ENCODE measurements around the gene POPDC2.

Gene POPDC2

GRCh38 chr3:119660474-119661440, at the start of gene POPDC2:
Gene POPDC2 (minus strand): TSS chr3:119660589. CDS start chr3:119660423, 166 bp downstream.
- Histone ChIP-seq H3K4me1 (ENCODE audit: control insufficient read depth, insufficient read depth, low read length) (peaks cover 16% of the 10 kb centered on the region), H3K9ac (ENCODE audit: low read length) (no peak within 1 kb of the TSS), H3K27me3 (ENCODE audit: control insufficient read depth, insufficient read depth, low read length) (no peaks in the 10 kb centered on the region), H3K9me3 (ENCODE audit: control insufficient read depth, low read length) (no peaks in the 10 kb centered on the region), H3K36me3 (ENCODE audit: control insufficient read depth, insufficient read depth, low read length) (no peaks in the 10 kb centered on the region), H3K4me3 (ENCODE audit: low read length) (no peak within 1 kb of the TSS)

- no peaks in the 10 kb centered on the region for H3K36me3 ChIP-seq (ENCODE audit: control insufficient read depth, insufficient read depth, low read length)
- H3K27me3 ChIP-seq (ENCODE audit: control insufficient read depth, insufficient read depth, low read length), result peaks cover 8% of the 10 kb centered on the region
- H3K9ac ChIP-seq (ENCODE audit: low read length), result no peak overlapping the region
- H3K9me3 ChIP-seq (ENCODE audit: control insufficient read depth, low read length), result no peaks in the 10 kb centered on the region
- peaks cover 4% of the 10 kb centered on the region for H3K4me1 ChIP-seq (ENCODE audit: control insufficient read depth, insufficient read depth, low read length)
- H3K4me3 ChIP-seq (ENCODE audit: low read length), result no peak overlapping the region
Measured at GRCh38 chr3:119703820-119704531, 43.6 kb upstream of the POPDC2 start.

- Histone ChIP-seq H3K4me1 (ENCODE audit: control insufficient read depth, insufficient read depth, low read length) (peaks cover 4% of the 10 kb centered on the region), H3K36me3 (ENCODE audit: control insufficient read depth, insufficient read depth, low read length) (no peaks in the 10 kb centered on the region), H3K27me3 (ENCODE audit: control insufficient read depth, insufficient read depth, low read length) (peaks cover 8% of the 10 kb centered on the region), H3K4me3 (ENCODE audit: low read length) (peak within 1 kb of the TSS; percentile 34), H3K9me3 (ENCODE audit: control insufficient read depth, low read length) (no peaks in the 10 kb centered on the region), H3K9ac (ENCODE audit: low read length) (peak within 1 kb of the TSS; percentile 38)
Measured at GRCh38 chr3:119702530-119703527, 42.4 kb upstream of the POPDC2 start, which contains the start of gene CFAP91. Gene CFAP91 (plus strand): TSS chr3:119703022. CDS start chr3:119703099, 77 bp downstream.

GRCh38 chr3:119700920-119701734, 40.7 kb upstream of the POPDC2 start:
- no peaks in the 10 kb centered on the region for H3K36me3 ChIP-seq (ENCODE audit: control insufficient read depth, insufficient read depth, low read length)
- no peak overlapping the region for H3K4me3 ChIP-seq (ENCODE audit: low read length)
- H3K9me3 ChIP-seq (ENCODE audit: control insufficient read depth, low read length), result no peaks in the 10 kb centered on the region
- peaks cover 4% of the 10 kb centered on the region for H3K4me1 ChIP-seq (ENCODE audit: control insufficient read depth, insufficient read depth, low read length)
- no peak overlapping the region for H3K9ac ChIP-seq (ENCODE audit: low read length)
- peaks cover 8% of the 10 kb centered on the region for H3K27me3 ChIP-seq (ENCODE audit: control insufficient read depth, insufficient read depth, low read length)

GRCh38 chr3:119700269-119700919, 40.0 kb upstream of the POPDC2 start:
- Histone ChIP-seq H3K36me3 (ENCODE audit: control insufficient read depth, insufficient read depth, low read length) (no peaks in the 10 kb centered on the region), H3K27me3 (ENCODE audit: control insufficient read depth, insufficient read depth, low read length) (peaks cover 8% of the 10 kb centered on the region), H3K9ac (ENCODE audit: low read length) (no peak overlapping the region), H3K4me1 (ENCODE audit: control insufficient read depth, insufficient read depth, low read length) (peaks cover 4% of the 10 kb centered on the region), H3K4me3 (ENCODE audit: low read length) (no peak overlapping the region), H3K9me3 (ENCODE audit: control insufficient read depth, low read length) (no peaks in the 10 kb centered on the region)

GRCh38 chr3:119697394-119697793, 37.0 kb upstream of the POPDC2 start:
- Histone ChIP-seq H3K36me3 (ENCODE audit: control insufficient read depth, insufficient read depth, low read length) (no peaks in the 10 kb centered on the region), H3K9me3 (ENCODE audit: control insufficient read depth, low read length) (no peaks in the 10 kb centered on the region), H3K4me3 (ENCODE audit: low read length) (no peak overlapping the region), H3K9ac (ENCODE audit: low read length) (no peak overlapping the region), H3K27me3 (ENCODE audit: control insufficient read depth, insufficient read depth, low read length) (no peaks in the 10 kb centered on the region), H3K4me1 (ENCODE audit: control insufficient read depth, insufficient read depth, low read length) (no peaks in the 10 kb centered on the region)

GRCh38 chr3:119695480-119695879, 35.1 kb upstream of the POPDC2 start:
- no peaks in the 10 kb centered on the region for H3K4me1 ChIP-seq (ENCODE audit: control insufficient read depth, insufficient read depth, low read length)
- no peaks in the 10 kb centered on the region for H3K9me3 ChIP-seq (ENCODE audit: control insufficient read depth, low read length)
- H3K9ac ChIP-seq (ENCODE audit: low read length), result no peak overlapping the region
- H3K27me3 ChIP-seq (ENCODE audit: control insufficient read depth, insufficient read depth, low read length), result no peaks in the 10 kb centered on the region
- H3K4me3 ChIP-seq (ENCODE audit: low read length), result no peak overlapping the region
- H3K36me3 ChIP-seq (ENCODE audit: control insufficient read depth, insufficient read depth, low read length), result no peaks in the 10 kb centered on the region

- Histone ChIP-seq H3K4me1 (ENCODE audit: control insufficient read depth, insufficient read depth, low read length) (no peaks in the 10 kb centered on the region), H3K9me3 (ENCODE audit: control insufficient read depth, low read length) (no peaks in the 10 kb centered on the region), H3K36me3 (ENCODE audit: control insufficient read depth, insufficient read depth, low read length) (no peaks in the 10 kb centered on the region), H3K4me3 (ENCODE audit: low read length) (no peak overlapping the region), H3K9ac (ENCODE audit: low read length) (no peak overlapping the region), H3K27me3 (ENCODE audit: control insufficient read depth, insufficient read depth, low read length) (no peaks in the 10 kb centered on the region)
Measured at GRCh38 chr3:119690043-119690656, 29.8 kb upstream of the POPDC2 start.

GRCh38 chr3:119683421-119683820, 23.0 kb upstream of the POPDC2 start:
- H3K9ac ChIP-seq (ENCODE audit: low read length), result no peak overlapping the region
- no peaks in the 10 kb centered on the region for H3K9me3 ChIP-seq (ENCODE audit: control insufficient read depth, low read length)
- H3K4me1 ChIP-seq (ENCODE audit: control insufficient read depth, insufficient read depth, low read length), result no peaks in the 10 kb centered on the region
- no peaks in the 10 kb centered on the region for H3K36me3 ChIP-seq (ENCODE audit: control insufficient read depth, insufficient read depth, low read length)
- no peaks in the 10 kb centered on the region for H3K27me3 ChIP-seq (ENCODE audit: control insufficient read depth, insufficient read depth, low read length)
- H3K4me3 ChIP-seq (ENCODE audit: low read length), result no peak overlapping the region

GRCh38 chr3:119681279-119681678, 20.9 kb upstream of the POPDC2 start:
- no peaks in the 10 kb centered on the region for H3K9me3 ChIP-seq (ENCODE audit: control insufficient read depth, low read length)
- H3K27me3 ChIP-seq (ENCODE audit: control insufficient read depth, insufficient read depth, low read length), result no peaks in the 10 kb centered on the region
- no peak overlapping the region for H3K9ac ChIP-seq (ENCODE audit: low read length)
- H3K4me3 ChIP-seq (ENCODE audit: low read length), result no peak overlapping the region
- peaks cover 1% of the 10 kb centered on the region for H3K4me1 ChIP-seq (ENCODE audit: control insufficient read depth, insufficient read depth, low read length)
- no peaks in the 10 kb centered on the region for H3K36me3 ChIP-seq (ENCODE audit: control insufficient read depth, insufficient read depth, low read length)

Data from mucosa of stomach (tissue), 1 donor.